Chondrocyte (in vitro differentiated cells): ENCODE measurements around the gene KCNF1. TPM values are rescaled to one million over a fixed set of nuclear protein-coding genes. Genes with fewer than 3 reads are reported as not detected.
A peak's percentile ranks its signal among the peaks of the same experiment; 100 is the strongest.

Experiments used
- DNase-seq: peaks from one replicate; pipeline ENCODE4 v3.0.0; 2021; ENCODE audit warnings: mixed read lengths, low spot score
- H3K27ac Mint-ChIP-seq: one replicate; pipeline ENCODE4 v1.8.0; 2021; ENCODE audit warnings: mild to moderate bottlenecking, moderate library complexity, mixed read lengths; ENCODE audit not compliant: unreplicated experiment
- H3K27me3 Mint-ChIP-seq: 2 replicates; pipeline ENCODE4 v1.8.0; 2021; ENCODE audit warnings: low read depth, mixed read lengths
- H3K36me3 Mint-ChIP-seq: 2 replicates; pipeline ENCODE4 v1.8.0; 2021; ENCODE audit warnings: low read depth, mixed read lengths
- H3K4me1 Mint-ChIP-seq: 2 replicates; pipeline ENCODE4 v1.8.0; 2021; ENCODE audit warnings: low read depth, mild to moderate bottlenecking, mixed read lengths
- H3K4me3 Mint-ChIP-seq: one replicate; pipeline ENCODE4 v1.8.0; 2021; ENCODE audit warnings: mild to moderate bottlenecking, moderate library complexity, mixed read lengths; ENCODE audit not compliant: unreplicated experiment
- H3K9me3 Mint-ChIP-seq: 2 replicates; pipeline ENCODE4 v1.8.0; 2021; ENCODE audit warnings: low read depth, mixed read lengths
- total RNA-seq: library from RNA; stranded (reverse); gene quantifications from 3 replicates; pipeline ENCODE4 v1.2.1, GENCODE V29; 2021
- TF ChIP-seq, protein P1 (sequence below): fragments of 200-600 bp; sonication (generic); IDR thresholded peaks from 2 replicates; pipeline ENCODE4 v1.5.0; 2021; ENCODE audit warnings: antibody characterized with exemption, mild to moderate bottlenecking, moderate library complexity

The KCNF1 gene
- total RNA-seq, 1 donor from 2014 or later: not detected

DNA sequence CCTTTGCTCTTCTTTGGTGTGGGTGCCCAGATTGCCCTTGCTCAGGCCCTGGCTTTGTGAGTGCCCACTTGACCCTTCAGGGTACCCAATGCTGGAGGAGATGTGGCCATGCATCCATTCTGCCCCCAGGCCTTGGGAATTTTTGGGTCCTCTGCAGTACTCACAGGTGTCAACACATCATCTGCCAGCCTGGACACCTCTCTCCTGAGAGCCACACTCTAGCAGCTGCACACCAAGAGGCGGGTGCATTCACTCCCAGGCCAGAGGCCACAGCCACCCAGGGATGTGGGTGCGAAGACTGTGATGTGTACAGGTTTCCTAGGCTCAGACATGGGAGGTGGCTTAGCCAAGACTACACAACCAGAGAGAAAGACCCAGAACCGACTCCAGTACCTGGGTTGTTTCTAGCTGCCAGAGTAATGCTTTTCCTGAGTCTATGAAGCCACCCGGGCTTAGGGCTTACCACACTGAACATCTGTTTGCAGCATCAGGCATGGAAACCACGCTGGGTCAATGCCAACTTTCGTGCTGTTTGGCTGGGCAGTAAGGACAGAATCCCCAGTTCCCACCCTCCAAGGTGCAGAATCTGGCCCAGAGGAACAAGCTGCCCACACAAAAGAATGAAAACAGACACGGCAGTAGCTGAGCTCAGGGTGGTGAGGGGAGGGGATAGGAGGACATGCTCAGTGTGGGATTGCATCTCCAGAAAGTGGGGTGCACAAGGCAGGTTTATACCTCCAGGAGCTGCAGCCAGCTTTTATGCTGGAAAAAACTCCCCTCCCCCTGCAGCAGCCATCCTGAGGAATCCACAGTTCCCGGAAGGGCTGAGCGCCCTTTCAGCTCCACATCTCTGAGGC lies 40.1 kb downstream of the KCNF1 start:
- no peak overlapping the region for H3K27ac Mint-ChIP-seq
- TF ChIP-seq, protein P1, sequence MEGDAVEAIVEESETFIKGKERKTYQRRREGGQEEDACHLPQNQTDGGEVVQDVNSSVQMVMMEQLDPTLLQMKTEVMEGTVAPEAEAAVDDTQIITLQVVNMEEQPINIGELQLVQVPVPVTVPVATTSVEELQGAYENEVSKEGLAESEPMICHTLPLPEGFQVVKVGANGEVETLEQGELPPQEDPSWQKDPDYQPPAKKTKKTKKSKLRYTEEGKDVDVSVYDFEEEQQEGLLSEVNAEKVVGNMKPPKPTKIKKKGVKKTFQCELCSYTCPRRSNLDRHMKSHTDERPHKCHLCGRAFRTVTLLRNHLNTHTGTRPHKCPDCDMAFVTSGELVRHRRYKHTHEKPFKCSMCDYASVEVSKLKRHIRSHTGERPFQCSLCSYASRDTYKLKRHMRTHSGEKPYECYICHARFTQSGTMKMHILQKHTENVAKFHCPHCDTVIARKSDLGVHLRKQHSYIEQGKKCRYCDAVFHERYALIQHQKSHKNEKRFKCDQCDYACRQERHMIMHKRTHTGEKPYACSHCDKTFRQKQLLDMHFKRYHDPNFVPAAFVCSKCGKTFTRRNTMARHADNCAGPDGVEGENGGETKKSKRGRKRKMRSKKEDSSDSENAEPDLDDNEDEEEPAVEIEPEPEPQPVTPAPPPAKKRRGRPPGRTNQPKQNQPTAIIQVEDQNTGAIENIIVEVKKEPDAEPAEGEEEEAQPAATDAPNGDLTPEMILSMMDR: no peak
- peaks cover 2% of the 10 kb centered on the region for H3K27me3 Mint-ChIP-seq
- peak; percentile 41 for DNase-seq
- no peaks in the 10 kb centered on the region for H3K9me3 Mint-ChIP-seq
- H3K4me3 Mint-ChIP-seq: no peak overlapping the region
- no peaks in the 10 kb centered on the region for H3K36me3 Mint-ChIP-seq
- peaks cover 9% of the 10 kb centered on the region for H3K4me1 Mint-ChIP-seq

DNA sequence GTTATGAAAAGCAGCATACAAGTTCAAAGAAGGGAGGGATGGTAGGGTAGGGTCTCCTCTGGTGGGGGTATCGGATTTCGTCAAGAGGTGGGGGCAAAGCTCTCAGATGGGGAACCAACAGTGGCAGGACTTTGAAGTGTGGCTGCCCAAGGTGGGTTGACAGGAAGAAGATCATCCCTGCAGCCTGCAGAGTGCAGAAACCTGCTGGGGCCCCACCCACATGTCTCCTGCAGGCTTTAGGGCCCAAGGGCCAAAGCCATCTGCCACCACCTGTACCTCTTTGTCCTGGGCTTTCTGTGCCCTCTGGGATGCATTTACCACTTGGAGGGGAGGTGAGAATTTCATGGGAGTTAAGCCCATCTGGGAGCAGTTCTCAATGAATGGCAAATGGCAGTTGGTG lies 42.7 kb downstream of the KCNF1 start:
- Mint-ChIP-seq H3K4me1 (no peaks in the 10 kb centered on the region), H3K27ac (no peak overlapping the region)

DNA sequence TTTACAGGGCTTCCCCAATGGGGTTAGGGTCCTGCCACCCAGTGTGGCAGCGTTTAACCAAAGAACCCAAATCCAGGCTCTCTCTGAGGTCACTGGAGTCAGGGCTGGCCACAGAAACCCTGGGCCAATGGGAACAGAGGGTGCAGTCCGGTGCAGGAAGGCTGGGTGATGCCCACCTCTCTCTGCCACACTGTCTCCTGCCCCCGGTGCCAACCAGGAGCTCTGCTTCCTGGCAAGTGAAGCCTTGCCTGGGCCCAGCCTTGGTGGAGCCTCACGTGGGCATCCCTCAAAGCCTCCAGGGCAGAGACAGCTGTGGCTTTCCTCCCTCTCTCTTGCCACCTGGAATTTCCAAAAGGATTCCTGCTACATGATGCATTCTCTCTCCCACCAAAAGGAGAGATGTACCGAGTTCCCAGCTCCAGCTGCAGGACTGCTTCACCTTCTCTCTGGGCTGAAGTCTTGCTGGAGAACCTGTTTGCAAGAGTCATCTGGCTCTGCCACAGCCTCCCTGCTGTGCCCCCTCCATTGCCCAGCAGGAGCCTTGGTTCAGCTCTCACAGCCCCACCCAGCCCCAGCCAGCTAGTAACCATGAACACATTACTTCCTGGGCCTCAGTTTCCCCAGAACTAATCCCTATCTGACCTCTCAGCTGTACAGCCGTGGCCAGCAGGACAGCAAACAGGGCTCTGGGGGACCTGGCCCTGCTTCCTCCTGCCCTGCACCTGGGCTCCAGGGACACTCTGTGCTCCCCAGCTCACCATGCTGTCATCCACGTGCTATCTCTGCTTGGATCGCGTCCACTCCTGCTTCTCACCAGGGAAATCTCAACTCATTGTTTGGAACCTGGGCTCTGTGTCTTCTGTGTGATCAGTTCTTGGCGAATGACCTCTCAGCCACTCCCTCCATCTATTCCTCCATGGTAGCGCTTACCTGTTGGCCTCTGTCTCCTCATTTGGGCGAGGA lies 43.4 kb downstream of the KCNF1 start:
- no peaks in the 10 kb centered on the region for H3K9me3 Mint-ChIP-seq
- peak; percentile 79 for DNase-seq
- H3K27me3 Mint-ChIP-seq: peaks cover 5% of the 10 kb centered on the region
- no peaks in the 10 kb centered on the region for H3K4me1 Mint-ChIP-seq
- no peak overlapping the region for H3K27ac Mint-ChIP-seq
- TF ChIP-seq, protein P1: no peak
- H3K36me3 Mint-ChIP-seq: no peaks in the 10 kb centered on the region
- H3K4me3 Mint-ChIP-seq: no peak overlapping the region

More for the DNA sequence above, 42.7 kb downstream of the KCNF1 start:
- no peak overlapping the region for H3K4me3 Mint-ChIP-seq
- H3K27me3 Mint-ChIP-seq: peaks cover 5% of the 10 kb centered on the region
- peak; percentile 39 for DNase-seq
- TF ChIP-seq, protein P1: no peak
- no peaks in the 10 kb centered on the region for H3K36me3 Mint-ChIP-seq
- no peaks in the 10 kb centered on the region for H3K9me3 Mint-ChIP-seq

DNA sequence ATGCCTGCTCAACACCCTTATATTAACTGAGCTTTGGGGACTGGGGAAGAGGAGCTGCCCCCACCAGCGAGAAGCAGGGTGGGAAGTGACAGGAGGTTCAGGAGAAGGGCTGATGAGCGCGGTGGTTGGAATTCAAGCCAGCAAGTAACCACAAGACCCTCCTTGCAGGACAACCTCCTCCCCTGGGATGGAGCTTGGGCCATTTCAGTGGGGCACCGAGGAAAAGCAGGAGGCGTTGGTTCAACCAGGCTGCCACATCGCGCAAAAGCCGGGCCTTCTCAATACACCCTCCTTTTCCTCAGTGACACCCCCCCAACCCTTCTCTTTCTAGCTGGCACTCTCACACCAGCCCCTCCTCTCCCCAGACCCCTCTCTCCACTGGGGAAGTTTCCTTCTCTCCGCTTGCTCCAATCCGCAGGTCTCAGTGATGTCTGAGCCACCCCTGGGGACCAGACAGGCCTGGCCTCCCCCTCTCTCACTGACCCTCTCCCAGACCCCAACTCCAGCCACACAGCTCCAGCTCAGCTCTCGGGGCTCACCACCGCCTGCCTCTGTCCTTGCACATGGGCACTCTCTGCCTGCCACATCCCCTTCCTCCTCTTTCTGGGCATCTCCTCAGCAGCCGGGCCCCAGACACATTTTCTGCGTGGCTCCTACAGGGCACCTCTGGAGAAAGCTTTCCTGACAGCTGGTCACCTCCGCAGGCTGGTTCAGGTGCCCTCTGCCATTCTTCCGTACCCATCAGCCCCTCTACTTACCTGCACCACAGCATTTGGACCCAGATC lies 44.5 kb downstream of the KCNF1 start:
- Mint-ChIP-seq H3K9me3 (no peaks in the 10 kb centered on the region), H3K36me3 (no peaks in the 10 kb centered on the region), H3K27ac (peak overlapping the region; percentile 12), H3K4me1 (no peaks in the 10 kb centered on the region), H3K4me3 (no peak overlapping the region), H3K27me3 (peaks cover 5% of the 10 kb centered on the region)
- TF ChIP-seq, protein P1: no peak
- peak; percentile 75 for DNase-seq
